Mesothelial cell of epicardium (in vitro differentiated cells): ENCODE results near the gene SWT1. TPM values are rescaled to one million over a fixed set of nuclear protein-coding genes. Genes with fewer than 3 reads are reported as not detected.

ENCODE experiments used
- DNase-seq, 2 experiments: peaks; one replicate each; pipeline ENCODE4 v3.0.0; 2021; ENCODE audit warnings: low spot score in 2 of 2; ENCODE audit not compliant: unreplicated experiment in 2 of 2
- H3K27ac Mint-ChIP-seq: 2 replicates; pipeline ENCODE4 v1.8.0; 2021; ENCODE audit warnings: mixed read lengths
- H3K27me3 Mint-ChIP-seq: 2 replicates; pipeline ENCODE4 v1.8.0; 2021; ENCODE audit warnings: low read depth, mixed read lengths
- H3K36me3 Mint-ChIP-seq: 2 replicates; pipeline ENCODE4 v1.8.0; 2021; ENCODE audit warnings: mixed read lengths
- H3K4me1 Mint-ChIP-seq: 2 replicates; pipeline ENCODE4 v1.8.0; 2021; ENCODE audit warnings: mixed read lengths
- H3K4me3 Mint-ChIP-seq: 2 replicates; pipeline ENCODE4 v1.8.0; 2021; ENCODE audit warnings: mild to moderate bottlenecking, moderate library complexity, mixed read lengths
- H3K9me3 Mint-ChIP-seq: 2 replicates; pipeline ENCODE4 v1.8.0; 2021; ENCODE audit warnings: mixed read lengths
- CTCF ChIP-seq: fragments of 200-600 bp; sonication (generic); IDR thresholded peaks from one replicate; pipeline ENCODE4 v1.5.0; 2021; ENCODE audit warnings: antibody characterized with exemption; ENCODE audit not compliant: unreplicated experiment
- total RNA-seq: library from RNA; stranded (reverse); gene quantifications from 3 replicates; pipeline ENCODE4 v1.2.1, GENCODE V29; 2021

Gene SWT1
- total RNA-seq, 1 donor from 2014 or later: 8.0 TPM

GRCh38 chr1:185129708-185130107, 27.3 kb upstream of the SWT1 start:
- no peak overlapping the region for H3K27ac Mint-ChIP-seq
- H3K27me3 Mint-ChIP-seq: no peaks in the 10 kb centered on the region
- no peak for DNase-seq
- H3K9me3 Mint-ChIP-seq: peaks cover 17% of the 10 kb centered on the region
- no peak overlapping the region for H3K4me3 Mint-ChIP-seq
- peaks cover 60% of the 10 kb centered on the region for H3K36me3 Mint-ChIP-seq
- TF ChIP-seq CTCF: no peak
- H3K4me1 Mint-ChIP-seq: no peaks in the 10 kb centered on the region

GRCh38 chr1:185132534-185132933, 24.4 kb upstream of the SWT1 start:
- peaks cover 17% of the 10 kb centered on the region for H3K9me3 Mint-ChIP-seq

GRCh38 chr1:185137896-185138545, 18.9 kb upstream of the SWT1 start:
- Mint-ChIP-seq H3K27ac (no peak overlapping the region), H3K27me3 (no peaks in the 10 kb centered on the region), H3K36me3 (peaks cover 51% of the 10 kb centered on the region), H3K4me3 (no peak overlapping the region), H3K4me1 (no peaks in the 10 kb centered on the region), H3K9me3 (peaks cover 6% of the 10 kb centered on the region)
- no peak for DNase-seq
- no peak for TF ChIP-seq CTCF

More at GRCh38 chr1:185132534-185132933, 24.4 kb upstream of the SWT1 start:
- DNase-seq: no peak
- Mint-ChIP-seq H3K4me1 (no peaks in the 10 kb centered on the region), H3K4me3 (no peak overlapping the region), H3K27ac (no peak overlapping the region), H3K27me3 (no peaks in the 10 kb centered on the region), H3K36me3 (peaks cover 60% of the 10 kb centered on the region)
- no peak for TF ChIP-seq CTCF

GRCh38 chr1:185139246-185139645, 17.7 kb upstream of the SWT1 start:
- no peak for DNase-seq

GRCh38 chr1:185144233-185144632, 12.7 kb upstream of the SWT1 start:
- Mint-ChIP-seq H3K9me3 (no peaks in the 10 kb centered on the region), H3K27me3 (no peaks in the 10 kb centered on the region), H3K4me1 (no peaks in the 10 kb centered on the region), H3K27ac (no peak overlapping the region), H3K36me3 (peaks cover 28% of the 10 kb centered on the region), H3K4me3 (no peak overlapping the region)
- DNase-seq: no peak
- TF ChIP-seq CTCF: no peak

More at GRCh38 chr1:185139246-185139645, 17.7 kb upstream of the SWT1 start:
- no peaks in the 10 kb centered on the region for H3K27me3 Mint-ChIP-seq
- H3K27ac Mint-ChIP-seq: no peak overlapping the region
- H3K4me3 Mint-ChIP-seq: no peak overlapping the region
- peaks cover 39% of the 10 kb centered on the region for H3K36me3 Mint-ChIP-seq
- TF ChIP-seq CTCF: no peak
- H3K9me3 Mint-ChIP-seq: no peaks in the 10 kb centered on the region
- no peaks in the 10 kb centered on the region for H3K4me1 Mint-ChIP-seq

GRCh38 chr1:185151215-185151614, 5.8 kb upstream of the SWT1 start:
- Mint-ChIP-seq H3K36me3 (peaks cover 19% of the 10 kb centered on the region), H3K4me1 (peaks cover 26% of the 10 kb centered on the region), H3K27ac (no peak overlapping the region), H3K9me3 (no peaks in the 10 kb centered on the region), H3K27me3 (no peaks in the 10 kb centered on the region), H3K4me3 (no peak overlapping the region)
- TF ChIP-seq CTCF: no peak
- no peak for DNase-seq
